A673 (cell line): ENCODE data around the gene SPEG. TPM values are rescaled to one million over a fixed set of nuclear protein-coding genes. Genes with fewer than 3 reads are reported as not detected.
"Not testable (repeated sequence)": the region's sequence is repeated elsewhere in the genome, so short reads cannot be mapped to it uniquely, and the experiment has no call there.

Source experiments
- BruUV-seq: library from RNA; stranded (reverse); fragments of 400-500 nt; replicated peaks from 2 replicates; lab custom pipeline; 2021; lab: Mats Ljungman, UMichigan
- CTCF ChIA-PET: fragments of 300-600 bp; sonication (Branson Sonifier 250); formaldehyde crosslinking; loops from one replicate; lab custom pipeline; 2022; ENCODE audit warnings: antibody characterized with exemption; lab: Charles Lee
- POLR2A ChIA-PET: fragments of 300-600 bp; sonication (Branson Sonifier 250); formaldehyde crosslinking; loops from one replicate; lab custom pipeline; 2022; ENCODE audit warnings: antibody characterized with exemption; ENCODE audit not compliant: low non-redundant PET; lab: Charles Lee
- DNase-seq: peaks from one replicate; pipeline ENCODE4 v3.0.0-alpha.2; 2015; ENCODE audit warnings: low spot score
- H3K27ac ChIP-seq: fragments of 200-600 bp; sonication (generic); 2 replicates; pipeline ENCODE4 v1.5.1; 2016; ENCODE audit warnings: mixed run types, low read depth, mild to moderate bottlenecking, mixed read lengths, antibody characterized with exemption, low read length; ENCODE audit not compliant: poor library complexity, severe bottlenecking
- H3K27me3 ChIP-seq: fragments of 200-600 bp; sonication (generic); replicated peaks from 2 replicates; pipeline ENCODE4 v1.6.1; 2017; ENCODE audit warnings: mixed run types, low read depth, mild to moderate bottlenecking, mixed read lengths, antibody characterized with exemption, low read length; ENCODE audit not compliant: insufficient read depth, poor library complexity
- H3K36me3 ChIP-seq: fragments of 200-600 bp; sonication (generic); 2 replicates; pipeline ENCODE4 v1.6.1; 2016; ENCODE audit warnings: mixed run types, mild to moderate bottlenecking, mixed read lengths, antibody characterized with exemption, low read length; ENCODE audit not compliant: insufficient read depth, poor library complexity, severe bottlenecking
- H3K4me1 ChIP-seq: fragments of 200-600 bp; sonication (generic); 2 replicates; pipeline ENCODE4 v1.6.1; 2017; ENCODE audit warnings: mixed run types, mild to moderate bottlenecking, mixed read lengths, antibody characterized with exemption, low read length; ENCODE audit not compliant: insufficient read depth, poor library complexity, severe bottlenecking
- H3K4me3 ChIP-seq: fragments of 200-600 bp; sonication (generic); 2 replicates; pipeline ENCODE4 v1.5.1; 2016; ENCODE audit warnings: low read depth, mixed run types, mild to moderate bottlenecking, mixed read lengths, low read length; ENCODE audit not compliant: poor library complexity, severe bottlenecking
- H3K9me3 ChIP-seq: fragments of 200-600 bp; sonication (generic); 2 replicates; pipeline ENCODE4 v1.6.1; 2016; ENCODE audit warnings: mixed run types, low read depth, mild to moderate bottlenecking, mixed read lengths, antibody characterized with exemption, low read length; ENCODE audit not compliant: poor library complexity, severe bottlenecking
- CTCF ChIP-seq: fragments of 300-800, 200-600 bp; sonication (generic); conservative IDR thresholded peaks from 2 replicates; pipeline ENCODE4 v1.5.1; 2017; ENCODE audit warnings: low read depth, mild to moderate bottlenecking, antibody characterized with exemption, low read length, moderate library complexity, mixed read lengths
- EZH2 ChIP-seq: fragments of 200-600 bp; sonication (generic); IDR thresholded peaks from 2 replicates; pipeline ENCODE4 v1.6.1; 2017; ENCODE audit warnings: borderline replicate concordance, low read depth, mild to moderate bottlenecking, mixed read lengths, antibody characterized with exemption, low read length; ENCODE audit not compliant: poor library complexity, severe bottlenecking
- intact Hi-C: fragments of 100-400 bp; cut with micrococcal nuclease; formaldehyde crosslinking; loops from one replicate; pipeline ENCODE4 v1.10.0; 2022; ENCODE audit not compliant: unreplicated experiment
- total RNA-seq: library from RNA; stranded (reverse); gene quantifications from 2 replicates; pipeline ENCODE4 v1.2.3, GENCODE V29; 2021

SPEG gene
- total RNA-seq, 1 experiment from 2014 or later: 8.4 TPM

GRCh38 chr2:219388121-219388906 is 46.3 kb upstream of the SPEG start:
- no peaks in the 10 kb centered on the region for H3K27me3 ChIP-seq
- no peak for TF ChIP-seq EZH2
- peak; percentile 59 for TF ChIP-seq CTCF
- ChIA-PET CTCF (interaction anchor here (0.6 to 2.1 kb wide), 8 partner anchors 18 to 214 kb away, joined by 3 to 19 read pairs (median 6); no protein-coding TSS in a partner anchor), POLR2A (interaction anchor here (0.6 kb wide), 4 partner anchors 181 to 757 kb away, joined by 3 to 12 read pairs (median 7); partner anchors contain the start of gene CDK5R2)
- intact Hi-C loops: no loop called here
- H3K4me1 ChIP-seq: no peaks in the 10 kb centered on the region
- peaks cover 13% of the 10 kb centered on the region for H3K36me3 ChIP-seq
- BruUV-seq: no TSS peak
- H3K9me3 ChIP-seq: no peaks in the 10 kb centered on the region
- peak overlapping the region; percentile 41 for H3K27ac ChIP-seq
- peak overlapping the region; percentile 27 for H3K4me3 ChIP-seq
- peak; percentile 96 for DNase-seq

GRCh38 chr2:219388907-219389156 is 45.8 kb upstream of the SPEG start:
- CTCF ChIA-PET: interaction anchor here (0.6 to 2.1 kb wide), 3 partner anchors 72 to 141 kb away, joined by 3 to 19 read pairs (median 4); no protein-coding TSS in a partner anchor
- peak overlapping the region; percentile 27 for H3K4me3 ChIP-seq
- no peaks in the 10 kb centered on the region for H3K4me1 ChIP-seq
- TF ChIP-seq CTCF: no peak
- TF ChIP-seq EZH2: no peak
- intact Hi-C loops: no loop called here
- peak overlapping the region; percentile 41 for H3K27ac ChIP-seq
- peaks cover 13% of the 10 kb centered on the region for H3K36me3 ChIP-seq
- no peaks in the 10 kb centered on the region for H3K9me3 ChIP-seq
- BruUV-seq: no TSS peak
- POLR2A ChIA-PET: no interaction called here
- no peak for DNase-seq
- H3K27me3 ChIP-seq: no peaks in the 10 kb centered on the region

- Histone ChIP-seq H3K4me3 (no peak overlapping the region), H3K27ac (no peak overlapping the region), H3K27me3 (no peaks in the 10 kb centered on the region), H3K4me1 (no peaks in the 10 kb centered on the region), H3K9me3 (no peaks in the 10 kb centered on the region), H3K36me3 (no peaks in the 10 kb centered on the region)
- DNase-seq: no peak
- TF ChIP-seq CTCF: no peak
- no peak for TF ChIP-seq EZH2
- CTCF ChIA-PET: no interaction called here
- POLR2A ChIA-PET: no interaction called here
- BruUV-seq: no TSS peak
- intact Hi-C loops: no loop called here
Measured at GRCh38 chr2:219392754-219393153, 41.9 kb upstream of the SPEG start.

- H3K27ac ChIP-seq, intact Hi-C loops, H3K9me3 ChIP-seq, CTCF ChIA-PET, H3K4me3 ChIP-seq, H3K36me3 ChIP-seq, POLR2A ChIA-PET, DNase-seq, BruUV-seq, H3K4me1 ChIP-seq, H3K27me3 ChIP-seq: not testable (repeated sequence)
Measured at GRCh38 chr2:219395056-219395455, 39.6 kb upstream of the SPEG start.
